D721Med (cell line): ENCODE measurements around the gene SERINC1.
A peak's percentile ranks its signal among the peaks of the same experiment; 100 is the strongest.
"Not testable (repeated sequence)": the region's sequence is repeated elsewhere in the genome, so short reads cannot be mapped to it uniquely, and the experiment has no call there.

Experiments used
- DNase-seq: peaks from one replicate; pipeline ENCODE4 v3.0.0; 2011; ENCODE audit warnings: low spot score; ENCODE audit not compliant: insufficient read length
- FAIRE-seq: peaks from 2 replicates; lab custom pipeline; 2011; peaks lifted over from hg19 to GRCh38; lab: Jason Lieb, UNC
- TF ChIP-seq, protein P1 (sequence below): IDR thresholded peaks from 2 replicates; pipeline ENCODE4 v1.5.1; 2012; ENCODE audit warnings: mild to moderate bottlenecking, control low read depth; ENCODE audit not compliant: insufficient read depth; ENCODE audit errors: missing control alignments

The SERINC1 gene

DNA sequence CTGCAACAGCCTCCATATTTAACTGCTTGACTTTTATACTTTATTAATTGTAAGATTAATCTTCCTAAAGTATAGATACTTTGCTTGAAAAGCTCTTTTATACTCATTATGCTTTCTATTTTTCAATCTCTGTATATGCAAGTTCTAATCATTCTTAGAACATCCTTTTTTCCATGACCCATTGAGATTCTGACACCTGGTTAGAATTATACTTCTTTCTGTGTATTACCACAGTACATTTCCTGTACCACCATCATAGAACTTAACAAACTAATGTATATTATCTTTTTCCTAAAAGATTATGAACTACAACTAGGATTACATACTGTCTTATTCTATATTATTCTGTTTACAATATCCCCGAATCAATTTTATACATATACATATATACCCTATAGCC is 13.5 kb downstream of the SERINC1 start:
- TF ChIP-seq, protein P1, sequence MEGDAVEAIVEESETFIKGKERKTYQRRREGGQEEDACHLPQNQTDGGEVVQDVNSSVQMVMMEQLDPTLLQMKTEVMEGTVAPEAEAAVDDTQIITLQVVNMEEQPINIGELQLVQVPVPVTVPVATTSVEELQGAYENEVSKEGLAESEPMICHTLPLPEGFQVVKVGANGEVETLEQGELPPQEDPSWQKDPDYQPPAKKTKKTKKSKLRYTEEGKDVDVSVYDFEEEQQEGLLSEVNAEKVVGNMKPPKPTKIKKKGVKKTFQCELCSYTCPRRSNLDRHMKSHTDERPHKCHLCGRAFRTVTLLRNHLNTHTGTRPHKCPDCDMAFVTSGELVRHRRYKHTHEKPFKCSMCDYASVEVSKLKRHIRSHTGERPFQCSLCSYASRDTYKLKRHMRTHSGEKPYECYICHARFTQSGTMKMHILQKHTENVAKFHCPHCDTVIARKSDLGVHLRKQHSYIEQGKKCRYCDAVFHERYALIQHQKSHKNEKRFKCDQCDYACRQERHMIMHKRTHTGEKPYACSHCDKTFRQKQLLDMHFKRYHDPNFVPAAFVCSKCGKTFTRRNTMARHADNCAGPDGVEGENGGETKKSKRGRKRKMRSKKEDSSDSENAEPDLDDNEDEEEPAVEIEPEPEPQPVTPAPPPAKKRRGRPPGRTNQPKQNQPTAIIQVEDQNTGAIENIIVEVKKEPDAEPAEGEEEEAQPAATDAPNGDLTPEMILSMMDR = no peak
- DNase-seq (no peak), FAIRE-seq (no peak)

DNA sequence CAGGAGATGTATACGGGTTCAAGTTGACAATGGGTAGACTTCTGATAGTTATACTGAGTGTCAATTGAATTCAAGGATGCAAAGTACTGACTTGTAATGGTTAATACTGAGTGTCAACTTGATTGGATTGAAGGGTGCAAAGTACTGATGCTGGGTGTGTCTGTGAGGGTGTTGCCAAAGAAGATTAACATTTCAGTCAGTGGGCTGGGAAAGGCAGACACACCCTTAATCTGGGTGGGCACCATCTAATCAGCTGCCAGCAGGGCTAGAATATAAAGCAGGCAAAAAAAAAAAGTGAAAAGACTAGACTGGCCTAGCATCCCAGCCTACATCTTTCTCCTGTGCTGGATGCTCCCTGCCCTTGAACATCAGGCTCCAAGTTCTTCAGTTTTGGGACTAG is 16.5 kb downstream of the SERINC1 start:
- DNase-seq = not testable (repeated sequence)
- peak; percentile 55 for FAIRE-seq

DNA sequence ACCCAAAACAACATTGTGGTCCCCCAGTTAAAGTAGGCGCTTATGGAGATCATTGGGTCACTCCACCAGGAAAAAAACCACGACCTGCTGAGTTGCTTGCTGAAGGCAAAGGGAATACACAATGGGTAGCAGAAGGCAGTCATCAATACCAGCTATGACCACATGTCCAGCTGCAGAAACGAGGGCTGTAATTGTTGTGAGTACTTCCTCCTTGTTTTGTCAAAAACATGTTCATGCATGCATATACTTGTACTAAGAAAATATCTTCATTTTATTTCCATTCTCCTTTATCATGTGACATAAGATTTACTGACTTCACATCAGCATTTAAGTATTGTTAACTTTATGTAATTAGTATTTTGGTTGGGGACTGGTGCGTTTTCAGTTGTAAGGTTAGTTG is 16.9 kb downstream of the SERINC1 start:
- FAIRE-seq = no peak
- no peak for DNase-seq
- TF ChIP-seq, protein P1 = no peak

DNA sequence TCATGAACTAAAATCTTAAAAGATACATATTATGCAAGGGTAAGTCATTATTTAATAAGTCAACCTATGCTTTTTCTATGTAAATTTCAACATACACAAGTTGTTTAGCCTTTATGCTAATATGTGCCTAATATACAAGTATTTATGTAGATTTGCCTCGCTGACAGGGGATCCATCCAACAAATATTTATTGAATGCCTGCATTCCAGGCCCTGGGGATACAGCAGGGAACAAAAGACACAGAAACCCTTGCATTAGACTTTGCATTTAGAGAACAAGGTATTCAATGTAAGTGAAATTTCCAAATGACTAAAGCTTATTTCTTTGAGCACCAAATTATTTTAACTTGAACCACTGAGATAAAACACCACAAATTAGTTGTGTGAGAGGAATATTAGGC is 19.1 kb downstream of the SERINC1 start:
- TF ChIP-seq, protein P1 = no peak
- FAIRE-seq = no peak

DNA sequence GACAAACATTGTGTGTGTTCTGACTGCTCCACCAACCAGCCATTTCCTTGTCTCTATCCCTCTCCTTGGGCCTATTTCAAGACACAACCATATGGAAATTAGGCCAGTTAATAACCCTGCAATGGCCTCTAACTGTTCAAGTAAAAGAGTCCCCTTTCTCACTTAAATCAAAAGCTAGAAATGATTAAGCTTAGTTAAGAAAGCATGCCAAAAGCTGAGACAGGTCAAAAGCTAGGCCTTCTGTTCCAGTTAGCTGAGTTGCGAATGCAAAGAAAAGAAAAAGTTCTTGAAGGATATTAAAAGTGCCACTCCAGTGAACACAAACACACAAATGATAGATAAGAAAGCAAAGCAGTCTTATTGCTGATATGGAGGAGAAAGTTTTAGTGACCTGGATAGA is 22.5 kb downstream of the SERINC1 start:
- TF ChIP-seq, protein P1 = no peak
- DNase-seq (no peak), FAIRE-seq (no peak)

More for the DNA sequence above, 19.1 kb downstream of the SERINC1 start:
- no peak for DNase-seq

DNA sequence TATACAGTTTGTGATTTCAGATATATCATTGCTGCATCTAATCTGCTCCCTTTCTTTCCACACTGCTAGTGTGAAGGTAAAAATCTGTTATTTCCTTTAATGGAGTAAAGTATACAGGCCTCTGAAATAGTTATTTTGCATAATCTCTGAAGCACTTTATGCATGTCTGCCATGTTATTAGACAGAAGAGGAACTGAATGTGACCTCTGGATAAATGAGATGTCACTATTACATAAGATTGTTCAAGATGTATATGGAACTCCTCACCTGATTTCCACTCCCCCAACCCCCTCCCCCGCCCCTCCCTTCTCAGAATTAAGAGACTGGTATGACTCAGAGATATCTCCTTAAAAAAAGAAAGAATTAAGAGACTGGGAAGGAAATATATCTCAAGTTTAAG is 26.3 kb downstream of the SERINC1 start:
- no peak for FAIRE-seq
- TF ChIP-seq, protein P1 = no peak

DNA sequence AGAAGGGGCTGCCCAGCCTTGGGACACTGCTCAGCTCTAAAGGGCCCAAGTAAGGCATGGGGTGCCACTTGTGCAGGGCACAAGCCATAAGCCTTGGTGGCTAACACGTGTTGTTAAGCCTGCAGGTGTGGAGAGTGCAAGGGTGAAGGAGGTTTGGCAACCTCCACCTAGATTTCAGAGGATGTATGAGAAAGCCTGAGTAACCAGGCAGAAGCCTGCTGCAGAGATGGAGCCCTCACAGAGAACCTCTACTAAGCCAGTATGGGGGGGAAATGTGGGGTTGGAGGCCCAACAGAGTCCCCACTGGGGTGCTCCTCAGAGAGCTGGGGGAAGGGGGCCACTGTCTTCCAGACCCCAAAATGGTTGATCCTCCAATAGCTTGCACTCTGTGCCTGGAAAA is 32.6 kb downstream of the SERINC1 start:
- TF ChIP-seq, protein P1 = no peak
- no peak for FAIRE-seq
- no peak for DNase-seq

More for the DNA sequence above, 26.3 kb downstream of the SERINC1 start:
- DNase-seq = no peak

DNA sequence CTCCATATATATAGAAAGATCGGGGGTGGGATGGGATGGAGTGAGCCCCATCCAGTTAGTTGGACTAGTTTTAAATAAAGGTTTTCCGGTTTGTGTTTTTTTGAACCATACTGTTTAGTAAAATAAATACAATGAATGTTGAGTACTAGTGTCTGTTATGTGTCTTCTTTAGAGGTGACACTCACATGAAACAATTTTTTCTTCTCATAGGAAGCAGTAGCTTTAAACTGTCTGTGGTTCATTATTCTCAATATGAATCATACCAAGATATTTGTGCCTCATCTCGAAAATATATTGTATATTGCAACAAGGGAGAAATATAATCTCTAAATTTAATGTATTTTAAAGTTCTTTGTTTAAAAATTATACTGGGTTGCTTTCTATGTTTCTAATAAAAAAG is 38.8 kb downstream of the SERINC1 start:
- no peak for DNase-seq
- FAIRE-seq = no peak
- TF ChIP-seq, protein P1 = no peak
